Measurements from ENCODE around the gene STK33.

STK33 gene

GRCh38 chr11:8603696-8604077, 9.7 kb upstream of the STK33 start:
- no peak for DNase-seq (ENCODE audit: low spot score)

GRCh38 chr11:8601376-8602133, 7.5 kb upstream of the STK33 start:
- no peak for DNase-seq (ENCODE audit: low spot score)

- DNase-seq (ENCODE audit: low spot score): no peak
These were observed 4.5 kb upstream of the STK33 start for GRCh38 chr11:8598506-8598905.

- no peak for DNase-seq (ENCODE audit: low spot score)
These were observed 3.2 kb upstream of the STK33 start for GRCh38 chr11:8597182-8597581.

- no peak for DNase-seq (ENCODE audit: low spot score)
These were observed 2.5 kb upstream of the STK33 start for GRCh38 chr11:8596504-8597046.

- no peak for DNase-seq (ENCODE audit: low spot score)
These were observed 573 bp downstream of the STK33 start for GRCh38 chr11:8593455-8593854.

GRCh38 chr11:8587915-8588314, 6.1 kb downstream of the STK33 start:
- DNase-seq (ENCODE audit: low spot score): no peak

GRCh38 chr11:8586805-8587204, 7.2 kb downstream of the STK33 start:
- DNase-seq (ENCODE audit: low spot score): no peak

- DNase-seq (ENCODE audit: low spot score): no peak
These were observed 7.8 kb downstream of the STK33 start for GRCh38 chr11:8586184-8586583.

GRCh38 chr11:8584511-8584910, 9.5 kb downstream of the STK33 start:
- DNase-seq (ENCODE audit: low spot score): no peak

GRCh38 chr11:8584082-8584481, 9.9 kb downstream of the STK33 start:
- no peak for DNase-seq (ENCODE audit: low spot score)

- DNase-seq (ENCODE audit: low spot score): no peak
These were observed 12.7 kb downstream of the STK33 start for GRCh38 chr11:8581300-8581699.

GRCh38 chr11:8577791-8578581, 16.0 kb downstream of the STK33 start:
- no peak for DNase-seq (ENCODE audit: low spot score)

- DNase-seq (ENCODE audit: low spot score): no peak
These were observed 19.2 kb downstream of the STK33 start for GRCh38 chr11:8574798-8575197.

- no peak for DNase-seq (ENCODE audit: low spot score)
These were observed 20.3 kb downstream of the STK33 start for GRCh38 chr11:8573777-8574176.

- DNase-seq (ENCODE audit: low spot score): no peak
These were observed 26.3 kb downstream of the STK33 start for GRCh38 chr11:8567602-8568198.

- DNase-seq (ENCODE audit: low spot score): peak; percentile 52
These were observed 27.3 kb downstream of the STK33 start for GRCh38 chr11:8566613-8567210.

GRCh38 chr11:8564526-8564925, 29.5 kb downstream of the STK33 start:
- DNase-seq (ENCODE audit: low spot score): no peak

GRCh38 chr11:8561461-8561860, 32.6 kb downstream of the STK33 start:
- DNase-seq (ENCODE audit: low spot score): no peak

- DNase-seq (ENCODE audit: low spot score): no peak
These were observed 35.6 kb downstream of the STK33 start for GRCh38 chr11:8558436-8558835.

- DNase-seq (ENCODE audit: low spot score): no peak
These were observed 48.2 kb downstream of the STK33 start for GRCh38 chr11:8545698-8546366.

- DNase-seq (ENCODE audit: low spot score): no peak
These were observed 49.2 kb downstream of the STK33 start for GRCh38 chr11:8544807-8545206.

Data from hematopoietic multipotent progenitor cell treated with erythropoietin and hydrocortisone succinate and interleukin-3 and kit ligand, for 15 days (in vitro differentiated cells).